Activated T-helper 1 cell treated with Interleukin-2 at 50 U/mL for 16 hours (primary cell): Measurements from ENCODE around the gene TRIM44.
"Not testable (repeated sequence)": the region's sequence is repeated elsewhere in the genome, so short reads cannot be mapped to it uniquely, and the experiment has no call there.

Experiments used
- DNase-seq: peaks from one replicate; pipeline ENCODE4 v3.0.0-alpha.2; 2020; ENCODE audit warnings: low read depth

TRIM44 gene

DNA sequence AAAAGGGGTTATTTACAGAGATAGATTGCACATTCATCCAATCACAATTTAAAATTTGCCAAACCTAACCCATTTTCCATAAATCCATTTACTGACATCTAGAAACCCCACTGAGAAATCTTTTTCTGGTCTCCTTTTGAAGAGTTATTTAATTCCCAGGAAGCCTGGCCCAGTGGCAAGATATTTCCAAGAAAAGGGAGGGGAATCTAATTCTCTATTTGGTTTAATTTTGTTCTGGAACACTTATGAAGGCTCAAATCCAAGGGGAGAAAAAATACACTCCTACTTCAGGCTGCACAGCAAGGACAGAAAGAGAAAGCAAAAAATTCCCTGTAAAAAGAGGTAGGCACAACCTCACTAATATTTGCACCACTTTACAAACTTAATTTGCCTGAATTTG, 193.1 kb downstream of the TRIM44 start:
- DNase-seq = no peak

DNA sequence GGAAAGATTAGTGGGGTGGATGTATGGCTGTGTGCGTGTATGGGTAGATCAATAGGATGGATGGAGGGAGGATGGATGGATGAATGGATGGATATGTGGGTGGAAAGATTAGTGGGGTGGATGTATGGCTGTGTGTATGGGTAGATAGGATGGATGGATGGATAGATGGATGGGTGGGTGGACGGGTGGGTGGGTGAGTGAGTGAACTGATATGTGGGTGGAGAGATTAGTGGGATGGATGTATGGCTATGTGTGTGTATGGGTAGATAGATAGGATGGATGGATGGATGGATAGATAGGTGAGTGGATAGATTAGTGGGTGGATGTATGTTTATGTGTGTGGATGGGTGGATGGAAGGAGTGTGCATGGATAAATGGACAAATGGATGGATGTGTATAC, 193.7 kb downstream of the TRIM44 start:
- no peak for DNase-seq

DNA sequence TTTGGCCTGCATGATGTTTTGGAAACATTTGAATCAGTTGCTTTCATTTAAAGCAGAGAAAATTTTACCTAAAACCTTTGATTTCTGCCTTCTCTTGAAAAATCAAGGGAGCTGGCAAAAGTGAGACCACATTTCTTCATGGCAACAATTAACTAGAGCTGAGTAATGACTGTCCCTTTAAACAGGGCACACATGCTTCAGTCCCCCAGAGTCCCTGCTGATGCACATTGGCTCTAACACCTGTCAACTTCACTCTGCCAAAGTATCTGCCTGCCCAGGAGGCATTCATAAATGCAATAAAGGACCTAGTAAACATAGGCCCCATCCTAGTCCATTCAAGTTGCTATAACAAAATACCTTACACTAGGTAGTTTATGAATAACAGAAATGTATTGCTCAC, 194.2 kb downstream of the TRIM44 start:
- no peak for DNase-seq

DNA sequence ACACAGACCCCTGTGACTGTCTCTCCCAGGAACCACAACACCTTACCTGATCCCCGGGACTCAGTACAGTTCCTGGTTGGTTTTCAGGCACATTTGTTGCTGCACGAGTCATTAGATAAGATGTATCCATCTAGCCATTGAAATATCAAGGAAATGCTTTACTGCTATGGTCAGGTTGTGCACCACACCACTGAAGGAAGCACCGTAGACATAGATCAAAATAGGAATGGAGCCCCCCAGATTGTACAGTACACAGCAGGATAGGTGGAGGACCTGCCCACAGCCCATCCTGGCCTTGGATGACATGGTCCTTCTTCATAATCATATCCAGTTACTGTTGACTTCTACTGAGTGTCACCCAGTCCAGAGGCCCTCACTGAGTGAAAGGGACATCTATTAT, 195.3 kb downstream of the TRIM44 start:
- no peak for DNase-seq

DNA sequence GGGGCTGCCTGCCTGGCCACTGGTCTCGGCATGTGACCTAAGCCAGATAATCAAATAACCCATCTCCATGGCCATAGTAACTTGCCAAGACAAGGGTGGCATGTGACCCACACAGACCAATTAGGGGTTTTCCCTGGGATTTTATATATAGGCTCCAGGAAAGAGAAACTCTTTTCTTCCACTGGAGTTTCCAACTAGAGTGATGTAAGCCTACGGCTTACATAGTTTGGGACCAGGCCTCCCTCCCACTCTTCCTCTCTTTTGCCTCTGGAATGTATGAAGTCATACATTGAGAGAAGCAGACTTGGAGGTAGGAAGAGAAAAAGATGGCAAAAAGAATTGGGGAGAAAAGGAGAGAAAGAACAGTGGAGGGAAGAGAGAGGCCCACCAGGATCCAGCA, 196.7 kb downstream of the TRIM44 start:
- no peak for DNase-seq

DNA sequence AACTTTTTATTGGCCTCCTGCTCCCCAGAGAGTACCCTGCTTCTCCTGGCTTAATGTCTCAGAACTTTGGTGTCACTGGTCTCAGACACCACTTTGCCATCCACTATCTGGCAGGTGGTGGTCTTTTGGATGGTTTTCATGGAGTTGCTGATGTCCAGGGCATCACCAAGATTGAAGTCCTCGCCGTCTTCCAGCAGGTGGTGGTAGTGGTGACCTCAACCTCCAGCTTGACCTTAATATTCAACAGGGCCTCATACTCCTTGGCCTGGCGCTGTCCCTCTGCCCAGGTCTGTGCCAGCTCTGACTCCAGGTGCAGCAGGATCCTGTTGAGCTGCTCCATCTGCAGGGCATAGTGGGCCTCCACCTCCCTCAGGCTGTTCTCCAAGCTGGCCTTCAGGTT, 197.6 kb downstream of the TRIM44 start:
- DNase-seq = not testable (repeated sequence)

DNA sequence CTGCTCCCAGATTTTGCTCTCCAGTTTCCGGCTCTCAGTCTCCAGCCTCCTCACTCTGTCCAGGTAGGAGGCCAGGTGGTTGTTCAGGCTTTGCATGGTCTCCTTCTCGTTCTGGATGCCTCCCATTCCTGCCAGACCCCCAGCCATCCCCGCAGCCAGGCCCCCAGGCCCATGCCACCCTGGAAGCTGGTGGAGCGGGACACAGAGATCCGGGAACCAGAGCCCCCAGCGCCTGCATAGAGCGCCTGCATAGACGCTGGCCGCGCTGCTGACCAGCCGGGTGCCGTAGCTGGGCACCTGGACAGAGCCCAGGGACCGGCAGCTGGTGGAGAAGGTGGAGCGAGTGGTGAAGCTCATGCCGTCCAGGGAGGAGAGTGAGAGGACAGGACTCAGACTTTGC, 198.6 kb downstream of the TRIM44 start:
- no peak for DNase-seq

DNA sequence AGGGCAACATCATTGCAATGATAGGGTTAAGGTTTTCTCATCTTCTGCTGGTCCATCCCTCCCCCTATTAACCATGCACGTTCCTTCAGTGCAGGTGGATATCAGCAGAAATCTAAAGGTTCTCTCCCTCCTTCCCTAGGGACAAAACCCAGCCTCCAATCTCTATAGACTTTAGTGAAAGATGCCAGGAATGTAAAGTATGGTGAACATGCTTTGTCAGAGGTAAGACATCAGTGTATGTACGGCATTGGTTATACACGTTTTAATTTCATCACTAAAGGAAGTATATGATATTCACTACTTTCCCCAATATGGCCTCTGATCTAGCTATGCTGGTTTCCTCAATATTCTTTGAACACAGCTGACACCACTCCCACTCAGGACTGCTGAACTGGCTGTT, 200.1 kb downstream of the TRIM44 start:
- no peak for DNase-seq

DNA sequence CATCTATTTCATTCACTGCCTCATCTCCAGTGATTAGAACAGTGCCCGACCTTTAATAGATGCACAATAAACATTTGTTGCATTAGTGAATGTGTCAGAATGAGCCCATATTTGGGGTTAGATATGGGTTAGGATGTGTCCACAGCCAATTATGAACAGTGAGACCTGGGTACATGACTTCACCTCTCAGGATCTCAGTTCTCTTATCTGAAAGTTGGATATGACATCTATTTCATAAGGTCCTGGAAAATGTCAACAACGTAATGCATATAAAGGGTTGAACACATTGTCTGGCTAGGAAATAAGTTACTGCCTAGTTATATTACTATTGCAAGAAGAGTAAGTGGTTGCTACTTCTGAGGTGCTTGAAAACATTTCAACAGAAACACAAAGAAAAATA, 201.6 kb downstream of the TRIM44 start:
- no peak for DNase-seq

DNA sequence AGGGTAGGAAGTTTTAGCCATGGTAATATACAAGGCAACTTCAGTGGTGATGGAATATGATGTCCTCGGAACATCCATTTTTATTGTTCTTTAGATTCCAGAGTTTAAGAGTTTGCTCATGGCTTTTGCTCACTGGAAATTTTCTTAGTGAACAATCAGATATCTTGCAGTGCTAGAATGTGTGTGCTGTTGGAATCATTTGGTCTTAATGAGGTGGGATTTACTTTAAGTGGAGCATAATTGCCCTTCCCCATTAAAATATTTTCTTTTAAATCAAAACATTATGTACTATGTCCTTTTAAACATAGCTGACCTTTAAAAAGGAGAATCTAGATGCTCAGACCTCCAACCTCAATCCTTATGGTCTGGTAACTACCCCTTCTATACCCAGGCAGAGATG, 204.0 kb downstream of the TRIM44 start:
- no peak for DNase-seq
